SK-N-SH (cell line): Measurements from ENCODE around the gene ARIH2.

Experiments used
- GABPA ChIP-seq: IDR thresholded peaks from 2 replicates; pipeline ENCODE4 v1.4.0; 2012; ENCODE audit warnings: low read depth, mild to moderate bottlenecking
- SIN3A ChIP-seq: IDR thresholded peaks from 2 replicates; pipeline ENCODE4 v1.6.1; 2012; ENCODE audit warnings: low read depth, mild to moderate bottlenecking, low read length, moderate library complexity, borderline replicate concordance
- TF ChIP-seq, protein P1 (sequence below): IDR thresholded peaks from 2 replicates; pipeline ENCODE4 v1.6.1; 2012; ENCODE audit warnings: mild to moderate bottlenecking, low read depth, low read length, moderate library complexity

DNA sequence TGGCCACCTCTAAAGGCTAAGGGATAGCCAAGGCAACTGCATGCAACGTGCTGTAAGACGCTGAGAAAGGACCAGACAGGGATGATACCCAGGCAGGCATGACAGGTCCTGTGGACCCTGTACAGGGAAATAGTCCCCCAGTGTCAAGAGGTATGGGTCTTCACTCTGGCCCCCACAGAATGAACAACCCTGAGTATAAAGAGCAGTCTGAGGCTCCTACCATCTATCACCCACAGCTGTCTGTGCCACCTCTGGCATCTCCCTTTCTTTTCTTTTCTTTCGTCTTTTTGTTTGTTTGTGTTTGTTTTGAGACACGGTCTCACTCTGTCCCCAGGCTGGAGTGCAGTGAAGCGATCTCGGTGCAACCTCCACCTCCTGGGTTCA lies 38.7 kb upstream of the ARIH2 start:
- TF ChIP-seq SIN3A = no peak
- no peak for TF ChIP-seq GABPA
- TF ChIP-seq, protein P1, sequence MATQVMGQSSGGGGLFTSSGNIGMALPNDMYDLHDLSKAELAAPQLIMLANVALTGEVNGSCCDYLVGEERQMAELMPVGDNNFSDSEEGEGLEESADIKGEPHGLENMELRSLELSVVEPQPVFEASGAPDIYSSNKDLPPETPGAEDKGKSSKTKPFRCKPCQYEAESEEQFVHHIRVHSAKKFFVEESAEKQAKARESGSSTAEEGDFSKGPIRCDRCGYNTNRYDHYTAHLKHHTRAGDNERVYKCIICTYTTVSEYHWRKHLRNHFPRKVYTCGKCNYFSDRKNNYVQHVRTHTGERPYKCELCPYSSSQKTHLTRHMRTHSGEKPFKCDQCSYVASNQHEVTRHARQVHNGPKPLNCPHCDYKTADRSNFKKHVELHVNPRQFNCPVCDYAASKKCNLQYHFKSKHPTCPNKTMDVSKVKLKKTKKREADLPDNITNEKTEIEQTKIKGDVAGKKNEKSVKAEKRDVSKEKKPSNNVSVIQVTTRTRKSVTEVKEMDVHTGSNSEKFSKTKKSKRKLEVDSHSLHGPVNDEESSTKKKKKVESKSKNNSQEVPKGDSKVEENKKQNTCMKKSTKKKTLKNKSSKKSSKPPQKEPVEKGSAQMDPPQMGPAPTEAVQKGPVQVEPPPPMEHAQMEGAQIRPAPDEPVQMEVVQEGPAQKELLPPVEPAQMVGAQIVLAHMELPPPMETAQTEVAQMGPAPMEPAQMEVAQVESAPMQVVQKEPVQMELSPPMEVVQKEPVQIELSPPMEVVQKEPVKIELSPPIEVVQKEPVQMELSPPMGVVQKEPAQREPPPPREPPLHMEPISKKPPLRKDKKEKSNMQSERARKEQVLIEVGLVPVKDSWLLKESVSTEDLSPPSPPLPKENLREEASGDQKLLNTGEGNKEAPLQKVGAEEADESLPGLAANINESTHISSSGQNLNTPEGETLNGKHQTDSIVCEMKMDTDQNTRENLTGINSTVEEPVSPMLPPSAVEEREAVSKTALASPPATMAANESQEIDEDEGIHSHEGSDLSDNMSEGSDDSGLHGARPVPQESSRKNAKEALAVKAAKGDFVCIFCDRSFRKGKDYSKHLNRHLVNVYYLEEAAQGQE = no peak
